OCI-LY1 (cell line): ENCODE data around the gene IL15RA.

Experiments
- H2AFZ ChIP-seq: fragments of 200-600 bp; sonication (generic), shearing (Covaris generic); 2 replicates; pipeline ENCODE4 v1.6.0; 2014; ENCODE audit warnings: antibody characterized with exemption, mild to moderate bottlenecking, low read length
- H3F3A ChIP-seq: fragments of 200-600 bp; sonication (generic), shearing (Covaris generic); 2 replicates; pipeline ENCODE4 v1.6.0; 2014; ENCODE audit warnings: mild to moderate bottlenecking, antibody characterized with exemption, low read length, moderate library complexity; ENCODE audit not compliant: insufficient read depth
- H3K27ac ChIP-seq: fragments of 200-600 bp; sonication (generic); 2 replicates; pipeline ENCODE4 v1.5.1; 2014; ENCODE audit warnings: low read length, mixed run types, mild to moderate bottlenecking, low read depth; ENCODE audit not compliant: poor library complexity, severe bottlenecking
- H3K27me3 ChIP-seq: fragments of 200-600 bp; sonication (generic); 2 replicates; pipeline ENCODE4 v1.6.0; 2014; ENCODE audit warnings: antibody characterized with exemption, mild to moderate bottlenecking, low read length, moderate library complexity; ENCODE audit not compliant: insufficient read depth
- H3K36me3 ChIP-seq: fragments of 200-600 bp; sonication (generic); 2 replicates; pipeline ENCODE4 v1.6.1; 2014; ENCODE audit warnings: mild to moderate bottlenecking, antibody characterized with exemption, low read length, moderate library complexity, mixed read lengths; ENCODE audit not compliant: insufficient read depth
- H3K4me1 ChIP-seq: fragments of 200-600 bp; sonication (generic); 2 replicates; pipeline ENCODE4 v1.5.1; 2014; ENCODE audit warnings: mild to moderate bottlenecking, low read length, moderate library complexity; ENCODE audit not compliant: insufficient read depth, severe bottlenecking
- H3K4me2 ChIP-seq: fragments of 200-600 bp; sonication (generic), shearing (Covaris generic); 2 replicates; pipeline ENCODE4 v1.6.1; 2014; ENCODE audit warnings: low read length
- H3K4me3 ChIP-seq: fragments of 200-600 bp; sonication (generic); 2 replicates; pipeline ENCODE4 v1.5.1; 2014; ENCODE audit warnings: low read length, low read depth, mild to moderate bottlenecking, mixed read lengths; ENCODE audit not compliant: poor library complexity, severe bottlenecking
- H3K79me2 ChIP-seq: fragments of 200-600 bp; shearing (Covaris generic); 2 replicates; pipeline ENCODE4 v1.6.1; 2016; ENCODE audit warnings: mixed run types, low read length, mixed read lengths; ENCODE audit not compliant: insufficient read depth
- H3K9ac ChIP-seq: fragments of 200-600 bp; sonication (generic), shearing (Covaris generic); 2 replicates; pipeline ENCODE4 v1.6.1; 2014; ENCODE audit warnings: mild to moderate bottlenecking, low read length, mixed read lengths
- H3K9me2 ChIP-seq: fragments of 200-600 bp; sonication (generic), shearing (Covaris generic); 2 replicates; pipeline ENCODE4 v1.6.1; 2014; ENCODE audit warnings: low read depth, mild to moderate bottlenecking, low read length, mixed read lengths
- H3K9me3 ChIP-seq: fragments of 200-600 bp; shearing (Covaris generic); 2 replicates; pipeline ENCODE4 v1.6.1; 2014; ENCODE audit warnings: low read length, mixed read lengths
- H4K20me1 ChIP-seq: fragments of 200-600 bp; sonication (generic), shearing (Covaris generic); 2 replicates; pipeline ENCODE4 v1.6.0; 2016; ENCODE audit warnings: mild to moderate bottlenecking, low read length; ENCODE audit not compliant: insufficient read depth
- CTCF ChIP-seq: fragments of 200-600 bp; sonication (generic), shearing (Covaris generic); IDR thresholded peaks from 2 replicates; pipeline ENCODE4 v1.5.1; 2017; ENCODE audit warnings: mild to moderate bottlenecking, antibody characterized with exemption, low read length, moderate library complexity, mixed read lengths
- EZH2 ChIP-seq: fragments of 200-600 bp; sonication (generic), shearing (Covaris generic); IDR thresholded peaks from 2 replicates; pipeline ENCODE4 v1.8.0; 2017; ENCODE audit warnings: borderline replicate concordance, mixed run types, mild to moderate bottlenecking, antibody characterized with exemption, low read length, moderate library complexity, mixed read lengths

Gene IL15RA

GRCh38 chr10:5944389-5945189 is 32.8 kb downstream of the IL15RA start:
- Histone ChIP-seq H3K9me3 (no peaks in the 10 kb centered on the region), H3K79me2 (no peaks in the 10 kb centered on the region), H3K4me1 (no peaks in the 10 kb centered on the region), H3K9me2 (no peaks in the 10 kb centered on the region), H3K27me3 (peaks cover 6% of the 10 kb centered on the region; the same call in 1 of the 2 replicates), H4K20me1 (no peaks in the 10 kb centered on the region), H3F3A (no peaks in the 10 kb centered on the region), H3K36me3 (no peaks in the 10 kb centered on the region), H2AFZ (no peak overlapping the region), H3K27ac (no peak overlapping the region), H3K4me2 (no peak overlapping the region), H3K9ac (no peak overlapping the region), H3K4me3 (no peak overlapping the region)
- TF ChIP-seq CTCF (no peak), EZH2 (no peak)

GRCh38 chr10:5943536-5943935 is 33.8 kb downstream of the IL15RA start:
- no peaks in the 10 kb centered on the region for H3K27me3 ChIP-seq
- no peak overlapping the region for H3K9ac ChIP-seq
- no peaks in the 10 kb centered on the region for H3F3A ChIP-seq
- H3K9me3 ChIP-seq, result no peaks in the 10 kb centered on the region
- H3K4me3 ChIP-seq, result no peak overlapping the region
- no peaks in the 10 kb centered on the region for H3K4me1 ChIP-seq
- no peaks in the 10 kb centered on the region for H3K79me2 ChIP-seq
- TF ChIP-seq CTCF (no peak), EZH2 (no peak)
- H3K36me3 ChIP-seq, result no peaks in the 10 kb centered on the region; the same call in 1 of the 2 replicates
- H2AFZ ChIP-seq, result no peak overlapping the region
- no peak overlapping the region for H3K4me2 ChIP-seq
- H4K20me1 ChIP-seq, result no peaks in the 10 kb centered on the region
- H3K9me2 ChIP-seq, result no peaks in the 10 kb centered on the region
- H3K27ac ChIP-seq, result no peak overlapping the region

GRCh38 chr10:5942474-5942873 is 34.9 kb downstream of the IL15RA start:
- Histone ChIP-seq H3F3A (no peaks in the 10 kb centered on the region), H3K36me3 (peaks cover 8% of the 10 kb centered on the region), H3K9ac (no peak overlapping the region), H3K27ac (no peak overlapping the region), H3K4me3 (no peak overlapping the region), H3K4me2 (no peak overlapping the region), H2AFZ (no peak overlapping the region), H3K9me2 (no peaks in the 10 kb centered on the region), H4K20me1 (no peaks in the 10 kb centered on the region), H3K9me3 (no peaks in the 10 kb centered on the region), H3K27me3 (no peaks in the 10 kb centered on the region), H3K4me1 (no peaks in the 10 kb centered on the region), H3K79me2 (no peaks in the 10 kb centered on the region)
- no peak for TF ChIP-seq CTCF
